HG02870 (cell line): ENCODE data around the gene MARCHF6.
"Not testable (repeated sequence)": the region's sequence is repeated elsewhere in the genome, so short reads cannot be mapped to it uniquely, and the experiment has no call there.

Experiments
- ATAC-seq: cut with Tn5 transposase; IDR thresholded peaks from one replicate; pipeline ENCODE4 v1.9.1; 2021; ENCODE audit warnings: mild to moderate bottlenecking, moderate library complexity; ENCODE audit not compliant: unreplicated experiment

MARCHF6 gene

DNA sequence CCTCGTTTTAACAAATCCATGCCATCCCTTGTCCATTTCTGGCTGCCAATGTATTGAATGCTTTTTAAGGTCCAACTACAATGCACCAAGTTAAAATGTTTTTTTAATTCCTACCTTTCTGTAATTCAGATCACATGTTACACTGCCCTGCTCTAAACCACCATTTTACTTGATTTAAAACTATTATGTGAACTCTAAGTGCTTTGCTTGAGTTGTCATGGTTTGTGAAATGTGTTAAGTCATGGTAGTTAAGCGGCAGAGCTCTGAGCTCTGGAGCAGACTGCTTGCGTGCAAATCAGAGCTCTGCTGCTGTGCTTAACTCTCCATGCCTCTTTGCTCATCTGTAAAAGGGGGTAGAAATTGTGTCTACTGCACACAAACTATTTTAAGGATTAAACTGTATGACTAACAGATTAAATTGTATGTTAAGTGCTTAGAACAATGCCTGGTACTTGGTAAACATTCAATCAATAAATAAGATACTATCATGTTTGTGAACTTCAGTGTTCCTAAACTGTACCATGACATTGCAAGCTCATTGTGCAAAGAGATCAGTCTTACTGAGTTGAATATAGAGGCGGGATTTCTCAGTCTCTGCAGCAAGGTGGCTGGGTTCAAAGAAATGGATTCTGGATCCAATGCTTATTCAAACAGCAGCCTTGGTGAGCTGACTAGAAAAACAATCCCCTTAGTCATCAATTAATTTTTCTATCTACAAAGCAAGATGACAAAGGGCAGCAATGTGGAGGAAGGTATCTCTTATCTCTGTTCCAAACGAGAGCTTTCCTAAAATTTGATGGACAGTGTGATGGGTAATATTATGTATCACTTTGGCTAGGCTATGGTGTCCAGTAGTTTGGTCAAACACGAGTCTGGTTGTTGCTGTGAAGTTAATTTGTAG, 29.7 kb upstream of the MARCHF6 start:
- no peak for ATAC-seq

DNA sequence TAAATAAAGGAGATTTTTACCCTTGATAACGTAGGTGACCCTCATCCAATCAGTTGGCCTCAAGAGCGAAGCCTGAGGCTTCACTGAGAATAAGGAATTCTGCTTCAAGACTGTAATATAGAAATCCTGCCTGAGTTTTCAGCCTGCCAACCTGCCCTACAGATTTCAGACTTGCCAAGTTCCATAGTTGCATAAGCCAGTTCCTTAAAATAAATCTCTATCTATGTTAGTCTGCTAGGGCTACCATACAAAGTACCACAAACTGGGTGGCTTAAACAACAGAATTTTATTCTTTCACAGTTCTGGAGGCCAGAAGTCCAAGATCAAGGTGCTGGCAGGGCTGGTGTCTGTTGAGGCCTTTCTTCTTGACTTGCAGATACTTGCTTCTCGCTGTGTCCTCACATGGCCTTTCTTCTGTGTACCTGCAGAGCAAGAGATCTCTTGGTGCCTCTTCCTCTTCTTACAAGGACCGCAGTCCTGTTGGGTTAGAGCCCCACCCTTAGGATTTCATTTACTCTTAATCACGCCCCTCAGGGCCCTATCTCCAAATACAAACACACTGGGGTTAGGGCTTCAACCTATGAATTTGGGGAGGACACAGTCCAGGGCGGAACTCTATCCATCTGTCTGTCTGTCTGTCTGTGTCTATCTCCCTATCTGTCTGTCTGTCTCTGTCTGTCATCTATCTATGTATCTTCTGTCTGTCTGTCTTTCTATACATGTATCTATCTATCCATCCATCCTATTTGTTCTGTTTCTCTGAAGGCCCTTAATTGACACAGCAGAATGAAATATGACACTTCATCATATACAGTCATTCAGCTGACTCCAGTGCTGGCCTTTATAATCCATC, 28.8 kb upstream of the MARCHF6 start:
- no peak for ATAC-seq

DNA sequence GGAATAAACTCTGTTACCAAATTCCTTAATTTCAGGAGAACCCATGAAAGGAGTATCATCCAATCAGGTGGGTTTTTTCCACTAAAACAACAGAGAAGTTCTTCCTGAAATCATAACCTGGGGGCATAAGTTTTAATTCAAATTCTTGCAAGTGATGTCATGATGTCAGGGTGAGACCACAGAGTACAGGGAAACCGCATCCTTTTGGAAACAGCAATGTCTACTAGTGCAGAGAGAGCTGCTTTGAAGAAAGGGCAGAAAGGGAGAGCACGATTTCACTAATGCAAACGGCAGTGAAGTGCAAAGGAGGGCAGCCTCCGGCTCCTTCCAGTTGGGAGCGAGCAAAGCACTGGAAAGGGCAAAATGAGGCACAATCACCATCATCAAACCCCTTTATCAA, 25.2 kb upstream of the MARCHF6 start:
- ATAC-seq = no peak

DNA sequence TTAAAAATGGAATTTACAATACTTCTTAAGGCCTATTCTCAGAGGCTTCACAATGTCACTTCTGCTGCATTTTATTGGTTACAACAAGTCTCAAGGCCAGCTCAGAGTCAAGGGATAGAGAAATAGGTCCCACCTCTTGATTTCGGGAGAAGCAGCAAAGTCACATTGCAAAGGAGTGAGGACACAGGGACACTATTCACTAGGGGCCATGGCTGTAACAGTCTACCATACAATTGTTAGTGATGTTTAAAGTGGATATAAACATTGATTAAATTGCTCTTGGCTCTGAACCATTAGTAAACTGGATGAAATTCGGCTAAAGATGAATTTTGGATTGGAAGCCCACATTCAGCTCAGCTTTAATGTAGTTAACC, 24.1 kb upstream of the MARCHF6 start:
- ATAC-seq = no peak

DNA sequence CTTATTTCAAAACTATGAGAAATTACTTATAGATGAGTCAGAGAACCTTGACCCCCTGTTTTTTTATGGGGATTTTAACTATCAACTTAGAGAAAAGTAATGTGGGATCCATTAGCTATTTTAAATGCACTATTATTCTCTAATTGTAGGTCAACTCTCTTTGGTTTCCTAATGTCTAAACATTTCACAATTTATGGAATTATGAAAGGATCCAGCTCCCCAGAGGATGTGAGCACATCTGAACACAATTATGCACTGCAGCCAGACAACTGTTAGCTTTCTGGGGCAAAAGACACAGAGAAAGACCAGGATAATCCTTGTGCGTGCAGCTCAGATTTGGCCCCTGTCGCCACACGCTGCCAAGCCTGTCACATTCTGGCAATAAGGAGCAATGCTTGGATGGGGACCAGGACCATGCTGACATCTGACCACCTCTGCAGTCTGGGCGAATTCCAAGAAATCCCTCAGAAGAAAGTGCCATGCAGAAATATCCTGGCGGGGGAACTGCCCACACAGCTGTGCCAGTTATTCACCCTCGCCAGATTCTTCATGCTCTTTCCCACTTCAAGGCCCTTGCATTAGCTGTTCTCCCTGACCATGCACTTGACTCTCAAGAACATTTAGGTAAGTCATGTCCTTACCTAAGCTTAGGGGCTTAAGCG, 23.5 kb upstream of the MARCHF6 start:
- no peak for ATAC-seq

DNA sequence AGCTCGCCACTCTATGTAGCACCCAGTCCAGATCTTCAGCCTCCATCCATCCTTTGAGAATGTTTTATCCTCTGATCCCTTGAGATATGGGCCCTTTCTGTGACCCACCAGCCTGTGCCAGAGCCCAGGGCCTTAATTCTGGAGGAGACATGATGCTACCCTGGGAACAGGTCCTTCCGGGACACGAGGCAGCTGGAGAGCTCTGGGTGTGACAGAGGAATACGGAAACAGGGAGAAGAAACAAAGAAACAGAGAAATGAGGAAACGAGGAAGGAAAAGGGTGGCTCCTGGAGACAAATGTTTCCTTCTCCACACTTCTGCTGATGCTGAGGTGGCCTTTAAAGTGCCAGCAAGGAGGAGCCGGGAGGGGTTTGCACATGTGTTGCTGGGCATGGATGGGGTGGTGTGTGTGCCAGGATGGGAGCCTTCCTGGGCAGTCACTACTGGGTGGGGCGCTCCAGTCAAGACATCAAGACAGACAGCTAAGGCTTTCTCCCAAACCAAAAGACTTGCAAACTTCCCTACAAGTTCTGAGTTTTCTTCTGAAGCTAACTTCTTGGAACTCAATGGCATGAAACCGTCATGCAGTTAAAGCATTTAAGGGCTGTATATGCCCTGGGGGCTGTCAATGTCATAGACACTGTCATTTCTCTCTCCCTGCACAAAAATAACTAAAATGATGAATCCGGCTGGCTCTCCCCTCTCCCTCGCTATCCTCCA, 22.8 kb upstream of the MARCHF6 start:
- ATAC-seq = no peak

DNA sequence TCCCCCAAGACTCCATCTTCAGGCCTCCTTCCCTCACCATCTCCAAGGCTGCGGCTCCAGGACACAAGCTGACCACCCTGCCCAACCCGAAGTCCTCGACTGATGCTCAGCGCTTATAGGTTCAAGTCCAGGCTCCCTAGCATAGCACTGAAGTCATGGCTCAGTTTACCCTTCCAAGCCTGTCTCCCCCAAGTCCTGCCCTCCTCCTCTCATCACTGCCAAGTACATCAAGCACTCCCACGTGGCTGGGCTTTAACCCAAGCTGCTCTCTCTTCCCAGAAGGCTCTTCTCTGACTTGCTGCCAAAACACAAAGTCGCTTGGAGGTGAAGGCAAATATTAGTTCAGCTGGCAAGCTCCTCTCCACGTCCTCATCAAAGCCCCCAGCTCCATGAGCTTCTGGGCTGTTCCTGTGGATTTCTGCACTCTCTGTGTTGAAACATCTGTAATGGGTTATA, 22.1 kb upstream of the MARCHF6 start:
- ATAC-seq = no peak

DNA sequence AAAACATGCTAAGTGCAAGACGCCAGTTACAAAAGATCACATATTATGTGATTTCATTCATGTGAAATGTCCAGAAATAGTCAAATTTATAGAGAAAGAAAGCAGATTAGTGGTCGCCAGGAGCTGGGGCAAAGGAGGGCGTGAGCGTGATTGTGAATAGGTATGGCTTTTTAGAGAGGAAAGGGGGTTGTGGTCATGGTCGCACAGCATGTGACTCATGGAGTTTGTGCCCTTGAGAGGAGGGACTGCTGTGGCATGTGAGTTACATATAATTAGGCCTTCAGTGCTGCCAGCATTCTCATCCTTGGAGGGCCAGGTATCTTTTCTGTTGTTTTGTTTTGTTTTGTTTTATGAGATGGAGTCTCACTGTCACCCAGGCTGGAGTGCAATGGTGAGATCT, 21.2 kb upstream of the MARCHF6 start:
- ATAC-seq = no peak

DNA sequence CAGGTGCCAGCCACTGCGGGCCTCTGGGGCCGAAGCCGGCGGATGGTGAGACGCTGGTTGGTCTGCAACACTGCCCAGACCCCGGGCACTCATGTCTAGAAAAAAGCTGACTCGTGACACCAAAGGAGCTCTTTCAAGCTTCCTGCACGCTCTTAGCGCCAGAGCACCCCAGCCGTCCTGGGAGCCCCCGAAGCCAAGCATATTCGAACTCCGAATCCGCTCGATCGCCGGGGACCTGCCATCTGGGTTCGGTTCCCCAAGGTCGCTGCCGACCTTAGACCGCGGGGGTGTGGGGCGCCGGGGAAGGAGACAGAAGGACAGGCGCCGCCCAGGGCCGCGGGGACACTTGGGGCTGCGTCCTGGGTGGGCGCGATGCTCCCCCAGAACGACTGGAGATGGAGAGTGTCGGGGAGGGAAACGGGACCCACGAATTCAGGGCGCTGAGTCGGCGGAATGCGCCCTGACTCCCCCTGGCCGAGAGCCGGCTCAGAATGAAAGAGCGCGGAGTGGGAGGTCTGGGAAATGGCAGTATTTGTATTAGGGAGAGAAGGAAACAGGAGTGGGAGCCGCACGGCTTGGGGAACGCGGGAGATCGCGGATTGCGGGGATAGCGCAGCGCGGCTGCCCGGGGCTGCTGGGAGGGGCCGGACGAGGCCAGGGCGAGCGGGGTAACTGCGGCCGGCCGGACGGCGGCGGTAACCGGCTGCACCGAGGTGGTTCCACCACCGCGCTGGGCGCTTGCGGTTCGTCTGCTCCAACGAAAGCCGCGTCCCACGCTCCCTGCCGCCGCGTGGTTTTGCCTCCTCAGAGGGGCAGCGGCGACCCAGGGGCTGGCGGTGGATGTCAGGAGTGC, 20.1 kb upstream of the MARCHF6 start:
- ATAC-seq = no peak

DNA sequence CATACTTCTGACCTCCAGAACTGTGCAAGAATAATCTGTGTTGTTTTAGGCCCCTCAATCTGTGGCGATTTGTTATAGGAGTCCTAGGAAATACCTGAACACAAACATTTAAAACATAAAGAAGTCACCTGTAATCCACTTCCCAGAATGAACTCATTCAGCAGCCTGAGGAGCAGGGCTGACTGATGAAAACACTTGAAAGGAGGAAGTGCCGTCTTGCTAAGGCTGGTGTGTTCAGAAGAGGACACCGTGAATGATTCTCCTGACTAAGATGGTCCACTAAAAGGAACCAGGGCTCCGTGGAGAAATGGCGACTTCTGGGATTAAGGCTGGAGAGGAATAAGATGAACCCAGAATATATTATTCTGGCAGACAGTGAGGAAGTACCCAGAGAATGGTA, 18.7 kb upstream of the MARCHF6 start:
- ATAC-seq = no peak

DNA sequence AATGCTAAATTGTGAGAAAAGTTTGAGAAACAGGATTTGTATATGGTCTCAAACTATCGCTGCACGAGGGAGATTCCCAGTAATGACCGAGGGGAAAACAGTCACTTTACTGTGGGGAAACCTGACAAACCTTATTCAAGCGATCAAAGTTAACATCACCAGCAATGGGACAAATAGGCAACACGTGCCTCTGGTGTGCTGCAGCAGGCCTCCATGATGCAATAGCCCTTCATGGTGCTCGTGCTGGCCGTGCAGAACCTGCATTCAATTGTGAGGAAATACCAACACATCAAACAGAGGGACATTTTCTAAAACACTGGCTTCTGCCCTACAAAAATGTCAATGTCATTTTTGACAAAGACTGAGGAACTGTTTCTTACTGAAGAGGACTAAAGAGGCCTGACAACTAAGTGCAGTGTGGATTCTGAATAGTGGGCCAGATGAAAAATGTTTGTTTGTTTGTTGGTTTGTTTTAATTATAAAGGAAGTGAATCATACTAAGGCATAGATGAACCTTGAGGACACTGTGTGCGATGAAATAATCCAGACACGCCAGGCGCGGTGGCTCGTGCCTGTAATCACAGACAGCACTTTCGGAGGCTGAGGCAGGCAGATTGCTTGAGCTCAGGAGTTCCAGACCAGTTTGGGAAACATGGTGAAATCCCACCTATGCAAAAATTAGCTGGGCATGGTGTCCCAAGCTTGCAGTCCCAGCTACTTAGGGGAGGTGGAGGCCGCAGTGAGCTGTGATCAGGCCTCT, 17.6 kb upstream of the MARCHF6 start:
- no peak for ATAC-seq

DNA sequence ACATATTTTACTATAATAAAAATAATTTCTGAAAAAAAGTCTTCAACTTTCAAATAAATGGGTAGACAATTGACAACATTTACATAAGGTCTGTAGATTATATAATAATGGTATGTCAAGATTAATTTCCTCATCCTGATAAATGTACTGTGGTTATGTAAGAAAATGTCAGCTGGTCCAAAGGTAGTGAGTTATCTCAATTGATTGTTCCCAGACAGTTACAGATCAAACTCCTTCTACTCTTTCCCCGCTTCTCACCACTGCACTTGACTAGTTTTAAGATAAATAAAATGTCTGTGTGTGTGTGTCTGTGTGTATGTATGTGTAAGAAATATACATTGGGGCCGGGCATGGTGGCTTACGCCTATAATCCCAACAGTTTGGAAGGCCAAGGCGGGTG, 16.4 kb upstream of the MARCHF6 start:
- no peak for ATAC-seq

DNA sequence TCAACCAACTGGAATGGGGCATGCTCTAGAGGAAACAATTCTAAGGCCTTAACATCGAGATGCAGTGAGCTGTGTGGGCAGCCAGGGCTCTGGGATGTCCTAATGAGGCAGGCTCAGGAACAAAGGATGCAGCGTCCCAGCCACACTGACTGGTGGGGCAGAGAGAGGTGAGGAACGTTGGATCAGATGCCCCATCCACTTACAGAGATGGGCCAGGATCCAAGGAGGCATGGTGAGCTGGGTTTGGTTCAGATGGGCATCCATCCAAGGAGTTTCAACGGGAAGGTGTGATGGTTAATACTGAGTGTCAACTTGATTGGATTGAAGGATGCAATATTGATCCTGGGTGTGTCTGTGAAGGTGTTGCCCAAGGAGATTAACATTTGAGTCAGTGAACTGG, 15.5 kb upstream of the MARCHF6 start:
- ATAC-seq = no peak

DNA sequence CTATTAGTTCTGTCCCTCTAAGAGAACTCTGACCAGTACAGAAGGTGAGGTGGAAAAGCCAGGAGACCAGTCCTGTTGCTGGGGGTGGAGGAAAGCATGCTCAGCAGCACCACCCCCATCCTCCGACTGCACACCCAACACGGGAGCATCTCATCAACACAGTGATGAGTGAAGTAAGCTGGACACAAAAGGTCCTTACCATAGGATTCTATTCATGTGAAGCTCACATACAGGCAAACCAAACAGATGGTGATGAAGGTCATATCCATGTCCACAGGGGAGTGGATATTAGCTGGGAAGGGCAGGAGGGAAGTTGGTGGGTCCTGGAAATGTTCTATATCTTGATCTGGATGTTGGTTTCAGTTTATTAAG, 14.8 kb upstream of the MARCHF6 start:
- no peak for ATAC-seq

DNA sequence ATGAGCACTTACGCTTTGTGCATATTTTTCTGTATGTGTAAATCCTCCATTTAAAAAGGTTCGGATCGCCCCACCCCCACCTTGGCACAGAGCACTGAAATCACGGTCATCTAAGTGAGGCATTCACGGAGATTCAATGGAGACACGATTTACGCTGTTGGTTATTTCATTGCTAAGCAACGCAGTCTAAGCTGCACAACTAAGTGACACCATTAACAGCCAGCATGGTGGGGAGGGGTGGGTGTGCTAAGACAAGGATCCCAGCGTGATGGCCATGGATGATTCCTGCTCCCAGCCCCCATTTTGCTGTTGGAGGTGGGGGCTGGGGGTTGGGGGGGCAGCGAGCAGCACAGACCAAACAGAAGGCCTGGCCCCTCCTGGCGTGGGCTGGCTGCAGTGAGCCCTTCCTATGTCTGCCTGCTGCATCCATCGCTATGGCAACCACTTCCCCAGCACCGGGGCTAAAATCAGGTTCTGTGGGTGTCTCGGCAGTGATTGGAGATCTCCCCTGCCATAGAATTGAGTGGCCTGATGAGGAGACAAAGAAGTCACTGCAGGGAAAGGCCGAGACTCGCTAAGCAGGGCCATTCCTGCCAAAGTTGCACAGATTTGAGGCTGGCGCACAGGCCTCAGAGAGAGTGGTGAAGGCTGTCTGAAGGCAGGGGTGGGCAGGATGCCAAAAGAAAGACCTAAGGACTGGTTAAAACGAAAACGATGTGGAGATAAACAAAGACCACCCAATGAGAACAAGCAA, 14.3 kb upstream of the MARCHF6 start:
- ATAC-seq = no peak

DNA sequence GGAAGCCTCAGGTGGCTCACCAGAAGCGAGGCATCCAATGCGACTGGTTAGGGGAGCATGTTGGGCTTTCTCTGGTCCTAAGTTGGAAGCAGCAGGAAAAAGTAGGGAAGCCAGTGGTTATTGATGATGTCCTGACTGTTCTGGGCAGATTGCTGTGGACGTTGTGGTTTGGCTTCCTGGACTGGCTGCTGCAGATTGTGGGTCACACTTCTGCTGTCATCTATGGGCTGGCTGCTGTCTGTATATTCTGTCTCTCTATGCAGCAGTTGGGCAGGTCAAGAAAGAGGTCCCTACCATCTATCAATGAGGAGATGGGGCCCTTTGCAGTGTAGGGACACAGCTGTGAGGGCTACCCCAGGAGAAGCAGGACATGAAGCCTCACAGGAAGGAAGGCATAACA, 13.5 kb upstream of the MARCHF6 start:
- no peak for ATAC-seq

DNA sequence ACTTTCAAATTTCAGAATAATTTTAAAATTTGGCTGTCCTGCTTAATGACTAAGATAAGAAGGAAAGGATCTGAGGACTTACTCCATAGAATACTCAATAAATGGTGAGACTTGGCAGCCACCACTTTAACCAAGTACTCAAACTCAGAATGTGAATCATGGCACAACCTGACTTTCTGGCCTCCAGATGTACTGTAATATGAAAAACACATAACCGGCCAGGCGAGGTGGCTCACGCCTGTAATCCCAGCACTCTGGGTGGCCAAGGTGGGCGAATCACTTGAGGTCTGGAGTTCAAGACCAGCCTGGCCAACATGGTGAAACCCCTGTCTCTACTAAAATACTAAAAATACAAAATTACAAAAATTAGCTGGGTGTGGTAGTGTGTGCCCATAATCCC, 10.0 kb upstream of the MARCHF6 start:
- no peak for ATAC-seq

DNA sequence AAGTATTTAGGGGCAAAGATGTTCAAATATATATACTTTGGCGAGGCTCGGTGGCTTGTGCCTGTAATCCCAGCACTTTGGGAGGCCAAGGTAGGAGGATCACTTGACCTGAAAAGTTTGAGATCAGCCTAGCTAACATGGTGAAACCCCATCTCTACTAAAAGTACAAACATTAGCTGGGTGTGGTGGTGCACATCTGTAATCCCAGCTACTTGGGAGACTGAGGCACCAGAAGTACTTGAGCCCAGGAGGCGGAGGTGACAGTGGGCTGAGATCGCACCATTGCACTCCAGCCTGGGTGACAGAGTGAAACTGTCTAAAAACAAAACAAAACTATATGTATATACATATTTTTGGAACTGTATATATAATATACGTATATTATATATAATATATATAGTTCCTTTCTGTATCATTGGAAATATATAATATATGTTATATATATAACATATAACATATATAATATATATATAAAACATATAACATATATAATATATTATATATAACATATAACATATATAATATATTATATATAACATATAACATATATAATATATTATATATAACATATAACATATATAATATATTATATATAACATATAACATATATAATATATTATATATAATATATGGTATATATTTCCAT, 8.9 kb upstream of the MARCHF6 start:
- ATAC-seq = not testable (repeated sequence)
